Kidney (tissue), 14 donors: Measurements from ENCODE around the gene NOTUM. TPM values are rescaled to one million over a fixed set of nuclear protein-coding genes. Genes with fewer than 3 reads are reported as not detected.

ENCODE experiments used
- DNase-seq, 5 donors: peaks; one replicate each; pipeline ENCODE4 v3.0.0-alpha.2; 2013 to 2020
- FAIRE-seq: peaks from 2 replicates; lab custom pipeline; 2012; peaks lifted over from hg19 to GRCh38; lab: Jason Lieb, UNC
- H3K27ac ChIP-seq, 2 donors: one replicate each; pipeline ENCODE4 v1.7.0; 2013; ENCODE audit warnings: low read depth in 2 of 2, low read length in 2 of 2, inconsistent platforms in 1 of 2
- H3K27me3 ChIP-seq: one replicate; pipeline ENCODE4 v1.7.1; 2013; ENCODE audit warnings: low read length, inconsistent platforms; ENCODE audit not compliant: control insufficient read depth, insufficient read depth
- H3K36me3 ChIP-seq, 3 donors: one replicate each; pipeline versions ENCODE4 v1.7.0 to v1.7.1; 2013; ENCODE audit warnings: low read length in 3 of 3, control low read depth in 1 of 3, inconsistent platforms in 1 of 3; ENCODE audit not compliant: insufficient read depth in 3 of 3, control insufficient read depth in 2 of 3
- H3K4me1 ChIP-seq, 3 donors: one replicate each; pipeline versions ENCODE4 v1.7.0 to v1.7.1; 2013; ENCODE audit warnings: low read length in 3 of 3, inconsistent platforms in 1 of 3, low read depth in 1 of 3; ENCODE audit not compliant: control insufficient read depth in 2 of 3, insufficient read depth in 2 of 3
- H3K4me3 ChIP-seq, 3 donors: one replicate each; pipeline versions ENCODE4 v1.7.0 to v1.8.1; 2013; ENCODE audit warnings: low read length in 3 of 3, control low read depth in 1 of 3, inconsistent platforms in 1 of 3
- H3K9ac ChIP-seq, 3 donors: one replicate each; pipeline versions ENCODE4 v1.7.0 to v1.7.1; 2013; ENCODE audit warnings: low read length in 3 of 3, control low read depth in 1 of 3, inconsistent platforms in 1 of 3
- H3K9me3 ChIP-seq, 3 donors: one replicate each; pipeline versions ENCODE4 v1.7.0 to v1.7.1; 2013; ENCODE audit warnings: low read length in 3 of 3, control low read depth in 1 of 3, inconsistent platforms in 1 of 3; ENCODE audit not compliant: control insufficient read depth in 2 of 3, insufficient read depth in 1 of 3
- intact Hi-C: fragments of 100-400 bp; cut with DNase I; formaldehyde crosslinking; loops from one replicate; pipeline ENCODE4 v1.11.1; 2022
- polyA plus RNA-seq: library from polyadenylated mRNA; stranded (reverse); fragments of 350-450 nt; fragmentation: Illumina TruSeq; extraction: RNeasy Lipid Tissue Mini Kit (QIAGEN cat#74804); gene quantifications from one replicate; pipeline ENCODE4 v1.2.3, GENCODE V29; 2014; ENCODE audit warnings: low read depth, low replicate concordance; ENCODE audit not compliant: insufficient read depth
- total RNA-seq: library from RNA; stranded (reverse); fragmentation: NEBNext Ultra II Directional; extraction: Animal tissue kit (Norgen Biotek cat#: 25700); gene quantifications from one replicate; pipeline ENCODE4 v1.2.1, GENCODE V29; 2021
- TF ChIP-seq, protein P1 (sequence below): IDR thresholded peaks from 3 replicates; pipeline ENCODE4 v1.5.1; 2012; ENCODE audit warnings: mild to moderate bottlenecking, moderate library complexity, borderline replicate concordance; ENCODE audit not compliant: insufficient read depth; ENCODE audit errors: extremely low read depth
- donor health status: control.
- donor health status: control.
- donor health status: control.
- donor health status: control.
- donor health status: control.
- donor health status: DM: yes; HTN: yes; CAD: no.
- donor health status: Normal renal cell carcinoma (clear cell type).

Gene NOTUM
- total and polyA plus RNA-seq, 2 donors from 2014 or later = not detected

DNA sequence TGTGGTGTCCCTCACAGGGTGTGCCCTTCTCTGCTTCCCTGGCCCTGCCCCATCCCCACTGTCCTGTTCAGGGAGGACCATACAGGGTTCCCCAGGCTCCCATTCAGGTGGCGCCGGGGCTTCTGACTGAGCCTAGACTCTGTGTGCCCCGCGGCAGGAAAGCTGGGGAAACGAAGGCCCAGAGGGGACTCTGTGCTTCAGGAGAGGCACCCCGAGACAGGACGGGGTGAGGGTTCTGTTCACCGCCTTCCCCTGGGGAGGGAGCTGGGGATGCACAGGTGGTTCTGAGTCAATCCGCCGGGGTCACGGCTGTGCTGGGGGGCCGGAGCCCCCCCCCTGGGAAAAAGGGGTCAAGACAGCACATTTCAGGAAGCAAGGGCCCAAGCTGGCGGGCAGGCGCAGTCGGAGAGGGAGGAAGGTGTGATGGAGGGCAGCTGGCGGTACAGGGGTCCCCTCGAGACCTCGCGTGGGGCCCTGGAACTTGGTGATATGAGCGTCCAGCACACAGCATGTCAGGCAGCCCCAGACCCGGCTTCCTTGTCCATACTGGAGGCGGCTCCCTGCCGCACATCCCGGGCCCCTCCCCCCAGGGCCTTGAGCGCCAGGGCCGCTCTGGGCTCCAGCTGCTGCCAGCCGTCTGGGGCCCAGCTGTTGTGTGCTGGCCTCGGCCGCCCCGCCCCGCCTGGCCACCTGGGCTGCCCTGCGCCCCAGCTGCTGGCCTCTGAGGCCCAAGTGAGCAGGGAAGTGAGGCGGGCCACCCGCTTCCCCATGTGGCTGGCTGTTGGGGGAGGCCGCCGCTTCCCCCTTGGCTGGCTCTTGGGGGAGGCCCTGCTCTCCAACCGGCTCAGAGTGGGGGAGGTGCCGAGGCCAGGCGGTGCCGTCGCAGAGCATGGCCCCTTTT lies 5.6 kb upstream of the NOTUM start:
- intact Hi-C loops = loop anchor here (10.0 kb wide), 1 partner anchor 48 kb away; no protein-coding TSS in a partner anchor
- Histone ChIP-seq H3K27me3 (peaks cover 4% of the 10 kb centered on the region), H3K4me3 (no peak overlapping the region), H3K36me3 (no peaks in the 10 kb centered on the region), H3K9ac (no peak overlapping the region), H3K4me1 (peaks cover 0 to 10% (median 0%) of the 10 kb centered on the region in 3 donors), H3K27ac (no peak overlapping the region), H3K9me3 (no peaks in the 10 kb centered on the region)
- no peak for FAIRE-seq
- peak; percentile 78 to 92 (median 79) for DNase-seq
- TF ChIP-seq, protein P1, sequence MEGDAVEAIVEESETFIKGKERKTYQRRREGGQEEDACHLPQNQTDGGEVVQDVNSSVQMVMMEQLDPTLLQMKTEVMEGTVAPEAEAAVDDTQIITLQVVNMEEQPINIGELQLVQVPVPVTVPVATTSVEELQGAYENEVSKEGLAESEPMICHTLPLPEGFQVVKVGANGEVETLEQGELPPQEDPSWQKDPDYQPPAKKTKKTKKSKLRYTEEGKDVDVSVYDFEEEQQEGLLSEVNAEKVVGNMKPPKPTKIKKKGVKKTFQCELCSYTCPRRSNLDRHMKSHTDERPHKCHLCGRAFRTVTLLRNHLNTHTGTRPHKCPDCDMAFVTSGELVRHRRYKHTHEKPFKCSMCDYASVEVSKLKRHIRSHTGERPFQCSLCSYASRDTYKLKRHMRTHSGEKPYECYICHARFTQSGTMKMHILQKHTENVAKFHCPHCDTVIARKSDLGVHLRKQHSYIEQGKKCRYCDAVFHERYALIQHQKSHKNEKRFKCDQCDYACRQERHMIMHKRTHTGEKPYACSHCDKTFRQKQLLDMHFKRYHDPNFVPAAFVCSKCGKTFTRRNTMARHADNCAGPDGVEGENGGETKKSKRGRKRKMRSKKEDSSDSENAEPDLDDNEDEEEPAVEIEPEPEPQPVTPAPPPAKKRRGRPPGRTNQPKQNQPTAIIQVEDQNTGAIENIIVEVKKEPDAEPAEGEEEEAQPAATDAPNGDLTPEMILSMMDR = no peak

- H3K27me3 ChIP-seq = peaks cover 4% of the 10 kb centered on the region
- TF ChIP-seq, protein P1 = no peak
- no peak overlapping the region for H3K4me3 ChIP-seq
- H3K4me1 ChIP-seq = peaks cover 0 to 12% (median 0%) of the 10 kb centered on the region in 3 donors
- H3K9me3 ChIP-seq = no peaks in the 10 kb centered on the region
- no peak overlapping the region for H3K9ac ChIP-seq
- intact Hi-C loops = loop anchor here (10.0 kb wide), 1 partner anchor 51 kb away; no protein-coding TSS in a partner anchor
- no peak overlapping the region for H3K27ac ChIP-seq
- H3K36me3 ChIP-seq = no peaks in the 10 kb centered on the region
- FAIRE-seq (no peak), DNase-seq (no peak)
Measured at GRCh38 chr17:81964081-81964849, 3.3 kb upstream of the NOTUM start.

DNA sequence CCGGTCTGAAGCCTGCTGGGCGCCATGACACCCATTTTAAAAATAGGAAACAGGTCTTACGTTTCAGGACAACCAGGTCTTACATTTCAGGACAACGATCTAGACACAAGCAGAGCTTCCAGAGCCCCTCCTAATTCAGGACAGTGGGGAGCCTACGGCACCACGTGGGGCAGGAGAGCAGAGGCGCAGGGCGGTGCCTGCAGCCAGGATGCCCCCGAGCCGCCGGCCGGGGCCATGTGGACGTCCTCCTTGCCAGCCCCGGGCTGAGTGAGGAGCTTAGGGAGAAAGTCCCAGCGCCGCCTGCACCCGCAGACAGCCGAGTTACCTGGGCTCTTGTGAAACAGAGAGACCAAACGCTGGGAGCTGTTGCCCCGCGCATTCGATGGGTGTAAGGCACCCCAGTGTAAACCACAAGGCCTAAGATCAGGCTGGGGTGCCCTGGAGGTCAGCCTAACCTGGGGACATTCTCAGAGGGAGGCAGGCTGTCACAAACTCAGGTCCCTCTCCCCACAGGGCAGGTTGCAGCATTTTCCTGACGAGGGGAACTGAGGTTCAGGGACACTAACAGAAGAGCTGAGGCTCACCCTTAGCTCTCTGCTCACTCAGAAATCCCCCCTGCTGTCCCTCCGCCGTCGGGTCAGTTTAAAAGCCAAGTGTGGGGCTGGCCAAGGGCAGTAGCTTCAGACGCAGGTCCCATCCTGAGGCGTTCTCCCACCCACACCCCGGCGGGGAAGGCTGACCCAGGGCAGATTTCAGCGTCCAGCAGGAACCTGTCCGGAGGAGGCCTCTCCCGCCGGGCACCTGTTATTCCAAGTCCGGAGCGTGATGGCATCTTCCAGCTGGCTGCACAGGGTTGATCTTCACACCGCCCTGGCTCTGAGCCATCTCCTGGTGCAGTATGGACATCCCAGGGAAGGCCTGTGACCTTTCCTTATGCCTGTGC lies 1.8 kb upstream of the NOTUM start:
- Histone ChIP-seq H3K9me3 (no peaks in the 10 kb centered on the region), H3K4me3 (no peak overlapping the region), H3K9ac (no peak overlapping the region), H3K4me1 (peaks cover 0 to 8% (median 0%) of the 10 kb centered on the region in 3 donors), H3K36me3 (no peaks in the 10 kb centered on the region), H3K27ac (no peak overlapping the region), H3K27me3 (peaks cover 13% of the 10 kb centered on the region)
- intact Hi-C loops = loop anchor here (10.0 kb wide), 1 partner anchor 52 kb away; no protein-coding TSS in a partner anchor
- TF ChIP-seq, protein P1 = no peak
- DNase-seq (peak in 1 of 5 donors; percentile 66), FAIRE-seq (no peak)
